CD14-positive monocyte (primary cell): ENCODE results near the gene ATP23. TPM values are rescaled to one million over a fixed set of nuclear protein-coding genes. Genes with fewer than 3 reads are reported as not detected.

ENCODE experiments used
- DNase-seq, 3 donors: peaks; one replicate each; pipeline ENCODE4 v3.0.0-alpha.2; 2011 to 2022
- H2AFZ ChIP-seq: 2 replicates; pipeline ENCODE4 v1.6.0; 2012; ENCODE audit warnings: mild to moderate bottlenecking, low read depth, low read length, inconsistent platforms; ENCODE audit not compliant: insufficient read depth, poor library complexity, severe bottlenecking
- H3K27ac ChIP-seq, 2 donors: 1 replicate in 1 of 2; 2 replicates in 1 of 2; pipeline ENCODE4 v1.5.1; 2012 to 2013; ENCODE audit warnings: low read length in 2 of 2, control low read depth in 1 of 2, inconsistent platforms in 1 of 2, low read depth in 1 of 2, mild to moderate bottlenecking in 1 of 2
- H3K27me3 ChIP-seq, 2 donors: one replicate each; pipeline versions ENCODE4 v1.6.0 to v1.6.1; 2011 to 2013; ENCODE audit warnings: low read length in 2 of 2; ENCODE audit not compliant: control insufficient read depth in 2 of 2, insufficient read depth in 2 of 2
- H3K36me3 ChIP-seq, 2 donors: replicated peaks in 1 of 2; 1 replicate in 1 of 2; 2 replicates in 1 of 2; pipeline versions ENCODE4 v1.5.1 to v1.6.1; 2012 to 2013; ENCODE audit warnings: low read length in 2 of 2, control low read depth in 1 of 2, inconsistent platforms in 1 of 2, mild to moderate bottlenecking in 1 of 2; ENCODE audit not compliant: insufficient read depth in 2 of 2, control insufficient read depth in 1 of 2
- H3K4me1 ChIP-seq, 2 donors: 1 replicate in 1 of 2; 2 replicates in 1 of 2; pipeline versions ENCODE4 v1.5.1 to v1.6.1; 2012 to 2013; ENCODE audit warnings: low read length in 2 of 2, control low read depth in 1 of 2, inconsistent platforms in 1 of 2, mild to moderate bottlenecking in 1 of 2, moderate library complexity in 1 of 2; ENCODE audit not compliant: insufficient read depth in 2 of 2, control insufficient read depth in 1 of 2
- H3K4me2 ChIP-seq: replicated peaks from 2 replicates; pipeline ENCODE3; 2012; ENCODE audit warnings: low read length, moderate library complexity, mild to moderate bottlenecking; ENCODE audit not compliant: poor library complexity, severe bottlenecking; ENCODE audit errors: extremely low read depth
- H3K4me3 ChIP-seq, 3 experiments: fragments of 200-600 bp in 1 of 3; sonication (generic) in 1 of 3; replicated peaks in 1 of 3; 1 replicate in 2 of 3; 2 replicates in 1 of 3; pipeline ENCODE4 v1.5.1; 2011 to 2013; ENCODE audit warnings: low read length in 3 of 3, mild to moderate bottlenecking in 3 of 3, control low read depth in 2 of 3, low read depth in 2 of 3, inconsistent platforms in 1 of 3, moderate library complexity in 1 of 3
- H3K79me2 ChIP-seq: 2 replicates; pipeline ENCODE4 v1.6.0; 2012; ENCODE audit warnings: mild to moderate bottlenecking, control low read depth, inconsistent platforms, low read length, moderate library complexity; ENCODE audit not compliant: insufficient read depth
- H3K9ac ChIP-seq: 2 replicates; pipeline ENCODE4 v1.6.0; 2017; ENCODE audit warnings: low read length, mild to moderate bottlenecking; ENCODE audit not compliant: insufficient read depth, poor library complexity, severe bottlenecking
- H3K9me3 ChIP-seq, 2 donors: replicated peaks in 1 of 2; 1 replicate in 1 of 2; 2 replicates in 1 of 2; pipeline versions ENCODE4 v1.5.1 to v1.6.1; 2012 to 2013; ENCODE audit warnings: low read length in 2 of 2, control low read depth in 1 of 2; ENCODE audit not compliant: control insufficient read depth in 1 of 2, insufficient read depth in 1 of 2
- H4K20me1 ChIP-seq: 2 replicates; pipeline ENCODE4 v1.6.0; 2012; ENCODE audit warnings: mild to moderate bottlenecking, low read length, control low read depth, moderate library complexity; ENCODE audit not compliant: insufficient read depth
- H3K27ac Mint-ChIP-seq, 7 donors: one replicate each; pipeline ENCODE4 v1.8.0; 2020; ENCODE audit warnings: mild to moderate bottlenecking in 7 of 7, mixed read lengths in 7 of 7, moderate library complexity in 6 of 7, inconsistent platforms in 2 of 7
- H3K27me3 Mint-ChIP-seq, 3 donors: one replicate each; pipeline ENCODE4 v1.8.0; 2021 to 2022; ENCODE audit warnings: low read depth in 3 of 3, mild to moderate bottlenecking in 3 of 3, mixed read lengths in 3 of 3, moderate library complexity in 3 of 3, inconsistent platforms in 1 of 3
- H3K36me3 Mint-ChIP-seq, 2 donors: one replicate each; pipeline ENCODE4 v1.8.0; 2020; ENCODE audit warnings: mixed read lengths in 2 of 2, inconsistent platforms in 1 of 2, mild to moderate bottlenecking in 1 of 2
- H3K4me1 Mint-ChIP-seq: one replicate; pipeline ENCODE4 v1.8.0; 2020; ENCODE audit warnings: mild to moderate bottlenecking, mixed read lengths
- H3K4me3 Mint-ChIP-seq, 2 donors: one replicate each; pipeline ENCODE4 v1.8.0; 2020; ENCODE audit warnings: mild to moderate bottlenecking in 2 of 2, mixed read lengths in 2 of 2, moderate library complexity in 1 of 2
- H3K9me3 Mint-ChIP-seq, 7 donors: one replicate each; pipeline ENCODE4 v1.8.0; 2020 to 2022; ENCODE audit warnings: mixed read lengths in 7 of 7, mild to moderate bottlenecking in 6 of 7, moderate library complexity in 6 of 7, inconsistent platforms in 2 of 7
- CTCF ChIP-seq: fragments of 200-600 bp; IDR thresholded peaks from one replicate; pipeline ENCODE4 v1.8.0; 2022; ENCODE audit warnings: antibody characterized with exemption, mild to moderate bottlenecking
- WGBS: methylation state at CpG from one replicate; pipeline ENCODE4 v1.1.5; 2013; ENCODE audit warnings: missing lambda C conversion rate; ENCODE audit not compliant: insufficient coverage; 5-methylcytosine and 5-hydroxymethylcytosine counted together
- intact Hi-C, 2 donors: fragments of 100-400 bp; cut with micrococcal nuclease; formaldehyde crosslinking; loops; one replicate each; pipeline versions ENCODE4 v1.15.0 to v1.15.1; 2023
- polyA plus RNA-seq, 3 donors: library from polyadenylated mRNA; depleted of rRNA in 1 of 3; unstranded in 2 of 3; stranded (reverse) in 1 of 3; fragments of 300-500 nt in 2 of 3; fragments of >200 nt in 1 of 3; fragmentation: Illumina TruSeq in 2 of 3; gene quantifications; 1 replicate in 2 of 3; 2 replicates in 1 of 3; pipeline ENCODE4 v1.2.3, GENCODE V29; 2012 to 2021

ATP23 gene
- polyA plus RNA-seq, 3 donors: 12.4 to 27.5 (median 24.8) TPM

DNA sequence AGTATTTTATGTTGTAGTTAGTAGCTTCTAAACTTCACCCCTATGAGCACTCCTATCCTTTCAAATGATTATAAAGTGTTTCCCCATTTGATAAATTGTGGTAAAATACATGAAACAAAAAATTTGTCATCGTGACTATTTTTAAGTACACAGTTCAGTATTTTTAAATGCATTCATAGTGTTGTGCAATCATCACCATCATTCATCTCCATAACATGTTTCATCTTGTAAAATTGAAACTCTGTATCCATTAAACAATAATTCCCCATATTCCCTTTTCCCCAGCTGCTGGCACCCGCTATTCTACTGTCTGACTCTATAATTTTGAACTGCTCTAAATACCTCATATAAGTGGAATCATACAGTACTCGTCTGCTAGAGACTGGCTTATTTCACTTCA lies 52.5 kb downstream of the ATP23 start:
- Histone ChIP-seq H3K4me3 (no peak overlapping the region), H3K36me3 (no peaks in the 10 kb centered on the region), H3K79me2 (no peaks in the 10 kb centered on the region), H3K9me3 (peaks cover 26 to 27% of the 10 kb centered on the region in 2 donors), H3K27ac (no peak overlapping the region), H4K20me1 (no peaks in the 10 kb centered on the region), H3K4me2 (no peak overlapping the region), H3K27me3 (no peaks in the 10 kb centered on the region), H3K9ac (no peak overlapping the region), H3K4me1 (peaks cover 0 to 2% of the 10 kb centered on the region in 2 donors), H2AFZ (no peak overlapping the region)
- 82% methylated on average over 2 of the region's 3 CpGs for WGBS
- no peak for TF ChIP-seq CTCF
- Mint-ChIP-seq H3K27ac (no peak overlapping the region), H3K4me1 (peaks cover 15% of the 10 kb centered on the region), H3K27me3 (no peaks in the 10 kb centered on the region), H3K9me3 (peaks cover 20 to 45% (median 29%) of the 10 kb centered on the region in 7 donors), H3K36me3 (no peaks in the 10 kb centered on the region), H3K4me3 (no peak overlapping the region)
- intact Hi-C loops: no loop called here
- no peak for DNase-seq

GRCh38 chr12:57996520-57996919 lies 55.2 kb downstream of the ATP23 start:
- H3K27me3 ChIP-seq: no peaks in the 10 kb centered on the region
- H3K4me2 ChIP-seq: no peak overlapping the region
- Mint-ChIP-seq H3K9me3 (peaks cover 28 to 57% (median 38%) of the 10 kb centered on the region in 7 donors), H3K4me3 (no peak overlapping the region), H3K4me1 (peaks cover 7% of the 10 kb centered on the region), H3K36me3 (no peaks in the 10 kb centered on the region), H3K27me3 (no peaks in the 10 kb centered on the region), H3K27ac (no peak overlapping the region)
- H3K36me3 ChIP-seq: no peaks in the 10 kb centered on the region
- no peaks in the 10 kb centered on the region for H4K20me1 ChIP-seq
- H3K27ac ChIP-seq: no peak overlapping the region
- H3K9ac ChIP-seq: no peak overlapping the region
- intact Hi-C loops: no loop called here
- H3K79me2 ChIP-seq: no peaks in the 10 kb centered on the region
- no CpG with 5 or more reads among the region's 2 CpGs for WGBS
- no peaks in the 10 kb centered on the region for H3K4me1 ChIP-seq
- H3K4me3 ChIP-seq: no peak overlapping the region
- DNase-seq: no peak
- peaks cover 32 to 36% of the 10 kb centered on the region in 2 donors for H3K9me3 ChIP-seq
- no peak overlapping the region for H2AFZ ChIP-seq
- no peak for TF ChIP-seq CTCF
